Progenitor cell of endocrine pancreas (in vitro differentiated cells): Measurements from ENCODE around the gene RAP1GAP2. TPM values are rescaled to one million over a fixed set of nuclear protein-coding genes. Genes with fewer than 3 reads are reported as not detected.
"Not testable (repeated sequence)": the region's sequence is repeated elsewhere in the genome, so short reads cannot be mapped to it uniquely, and the experiment has no call there.

Source experiments
- DNase-seq: peaks from one replicate; pipeline ENCODE4 v3.0.0; 2021; ENCODE audit warnings: low spot score; ENCODE audit not compliant: unreplicated experiment
- H3K27ac Mint-ChIP-seq: 2 replicates; pipeline ENCODE4 v1.8.0; 2021; ENCODE audit warnings: mild to moderate bottlenecking, moderate library complexity, mixed read lengths
- H3K27me3 Mint-ChIP-seq: 2 replicates; pipeline ENCODE4 v1.8.0; 2021; ENCODE audit warnings: mixed read lengths
- H3K36me3 Mint-ChIP-seq: 2 replicates; pipeline ENCODE4 v1.8.0; 2022; ENCODE audit warnings: mixed read lengths; ENCODE audit not compliant: insufficient read depth
- H3K4me1 Mint-ChIP-seq: 2 replicates; pipeline ENCODE4 v1.8.0; 2021; ENCODE audit warnings: low read depth, mixed read lengths
- H3K4me3 Mint-ChIP-seq: 2 replicates; pipeline ENCODE4 v1.8.0; 2021; ENCODE audit warnings: low read depth, mild to moderate bottlenecking, moderate library complexity, mixed read lengths
- H3K9me3 Mint-ChIP-seq: 2 replicates; pipeline ENCODE4 v1.8.0; 2021; ENCODE audit warnings: low read depth, mixed read lengths
- CTCF ChIP-seq: fragments of 200-600 bp; sonication (generic); IDR thresholded peaks from one replicate; pipeline ENCODE4 v1.5.0; 2021; ENCODE audit warnings: antibody characterized with exemption, mild to moderate bottlenecking; ENCODE audit not compliant: unreplicated experiment
- total RNA-seq: library from RNA; stranded (reverse); gene quantifications from 2 replicates; pipeline ENCODE4 v1.2.1, GENCODE V29; 2021

RAP1GAP2 gene
- total RNA-seq, 1 donor from 2014 or later: 116 TPM

- DNase-seq: no peak
- Mint-ChIP-seq H3K9me3 (no peaks in the 10 kb centered on the region), H3K4me1 (no peaks in the 10 kb centered on the region), H3K27me3 (no peaks in the 10 kb centered on the region), H3K4me3 (no peak overlapping the region), H3K36me3 (peaks cover 17% of the 10 kb centered on the region), H3K27ac (no peak overlapping the region)
- TF ChIP-seq CTCF: no peak
Observed at GRCh38 chr17:3029213-3029913, 233.1 kb downstream of the RAP1GAP2 start.

- Mint-ChIP-seq H3K4me1 (no peaks in the 10 kb centered on the region), H3K9me3 (no peaks in the 10 kb centered on the region), H3K4me3 (no peak overlapping the region), H3K27me3 (no peaks in the 10 kb centered on the region), H3K36me3 (peaks cover 13% of the 10 kb centered on the region), H3K27ac (no peak overlapping the region)
- no peak for DNase-seq
- no peak for TF ChIP-seq CTCF
Observed at GRCh38 chr17:3030096-3030495, 233.9 kb downstream of the RAP1GAP2 start.

GRCh38 chr17:3030852-3031470, 234.7 kb downstream of the RAP1GAP2 start:
- not testable (repeated sequence) for DNase-seq, H3K9me3 Mint-ChIP-seq, H3K4me3 Mint-ChIP-seq, H3K4me1 Mint-ChIP-seq, H3K27ac Mint-ChIP-seq, H3K27me3 Mint-ChIP-seq
- peaks cover 13% of the 10 kb centered on the region for H3K36me3 Mint-ChIP-seq

- H3K9me3 Mint-ChIP-seq: no peaks in the 10 kb centered on the region
- peaks cover 13% of the 10 kb centered on the region for H3K36me3 Mint-ChIP-seq
- TF ChIP-seq CTCF: no peak
- peak overlapping the region; percentile 43 for H3K27ac Mint-ChIP-seq
- H3K27me3 Mint-ChIP-seq: no peaks in the 10 kb centered on the region
- H3K4me3 Mint-ChIP-seq: no peak overlapping the region
- no peaks in the 10 kb centered on the region for H3K4me1 Mint-ChIP-seq
- no peak for DNase-seq
Observed at GRCh38 chr17:3032258-3033247, 236.3 kb downstream of the RAP1GAP2 start.

GRCh38 chr17:3033248-3033640, 237.0 kb downstream of the RAP1GAP2 start:
- Mint-ChIP-seq H3K4me3 (no peak overlapping the region), H3K27me3 (no peaks in the 10 kb centered on the region), H3K27ac (no peak overlapping the region), H3K9me3 (no peaks in the 10 kb centered on the region), H3K36me3 (peaks cover 11% of the 10 kb centered on the region), H3K4me1 (no peaks in the 10 kb centered on the region)
- TF ChIP-seq CTCF: no peak
- no peak for DNase-seq
